Measurements from ENCODE around the gene EIF2AK3.
"Not testable (repeated sequence)": the region's sequence is repeated elsewhere in the genome, so short reads cannot be mapped to it uniquely, and the experiment has no call there.

The EIF2AK3 gene

GRCh38 chr2:88632569-88632968, 5.3 kb upstream of the EIF2AK3 start:
- DNase-seq, result no peak

GRCh38 chr2:88628571-88628939, 1.3 kb upstream of the EIF2AK3 start:
- no peak for DNase-seq

- no peak for DNase-seq
These were observed 749 bp upstream of the EIF2AK3 start for GRCh38 chr2:88627856-88628570.

GRCh38 chr2:88626171-88627054, 851 bp downstream of the EIF2AK3 start:
- no peak for DNase-seq

GRCh38 chr2:88624477-88624876, 2.8 kb downstream of the EIF2AK3 start:
- no peak for DNase-seq

GRCh38 chr2:88623831-88624465, 3.3 kb downstream of the EIF2AK3 start:
- DNase-seq, result not testable (repeated sequence)

- DNase-seq, result no peak
These were observed 5.0 kb downstream of the EIF2AK3 start for GRCh38 chr2:88622307-88622706.

GRCh38 chr2:88621432-88621831, 5.8 kb downstream of the EIF2AK3 start:
- DNase-seq, result no peak

- DNase-seq, result no peak
These were observed 7.2 kb downstream of the EIF2AK3 start for GRCh38 chr2:88620015-88620414.

GRCh38 chr2:88615822-88616221, 11.4 kb downstream of the EIF2AK3 start:
- no peak for DNase-seq

GRCh38 chr2:88614497-88615157, 12.6 kb downstream of the EIF2AK3 start:
- DNase-seq, result no peak

- DNase-seq, result no peak
These were observed 13.3 kb downstream of the EIF2AK3 start for GRCh38 chr2:88613921-88614320.

- DNase-seq, result no peak
These were observed 19.1 kb downstream of the EIF2AK3 start for GRCh38 chr2:88608184-88608583.

GRCh38 chr2:88607416-88607815, 19.8 kb downstream of the EIF2AK3 start:
- no peak for DNase-seq

- no peak for DNase-seq
These were observed 20.8 kb downstream of the EIF2AK3 start for GRCh38 chr2:88606371-88607030.

- DNase-seq, result no peak
These were observed 24.1 kb downstream of the EIF2AK3 start for GRCh38 chr2:88603146-88603545.

- no peak for DNase-seq
These were observed 25.2 kb downstream of the EIF2AK3 start for GRCh38 chr2:88602022-88602421.

- DNase-seq, result no peak
These were observed 26.0 kb downstream of the EIF2AK3 start for GRCh38 chr2:88601286-88601685.

- no peak for DNase-seq
These were observed 27.2 kb downstream of the EIF2AK3 start for GRCh38 chr2:88600038-88600465.

GRCh38 chr2:88599527-88599926, 27.7 kb downstream of the EIF2AK3 start:
- DNase-seq, result no peak

GRCh38 chr2:88597168-88597567, 30.1 kb downstream of the EIF2AK3 start:
- no peak for DNase-seq

- no peak for DNase-seq
These were observed 31.0 kb downstream of the EIF2AK3 start for GRCh38 chr2:88596141-88596830.
